CD1c-positive myeloid dendritic cell (primary cell): ENCODE results near the gene RIN1.

Source experiments
- DNase-seq: peaks from one replicate; pipeline ENCODE4 v3.0.0-alpha.2; 2016; ENCODE audit errors: extremely low spot score

Gene RIN1

GRCh38 chr11:66282468-66283455 lies 53.5 kb downstream of the RIN1 start:
- DNase-seq, result peak; percentile 99
